Prostate gland (tissue), 2 donors: ENCODE data around the gene DUSP18. TPM values are rescaled to one million over a fixed set of nuclear protein-coding genes. Genes with fewer than 3 reads are reported as not detected.

ENCODE experiments used
- DNase-seq: peaks from one replicate; pipeline ENCODE4 v3.0.0-alpha.2; 2019; ENCODE audit warnings: low spot score
- H3K27ac ChIP-seq, 2 donors: fragments of 200-600 bp; sonication (generic); 2 replicates each; pipeline ENCODE4 v1.5.1; 2017 to 2019
- H3K27me3 ChIP-seq: fragments of 200-600 bp; sonication (generic); replicated peaks from 2 replicates; pipeline ENCODE4 v1.5.1; 2019; ENCODE audit not compliant: insufficient read depth
- H3K36me3 ChIP-seq, 2 donors: fragments of 200-600 bp; sonication (generic); 1 replicate in 1 of 2; 2 replicates in 1 of 2; pipeline versions ENCODE4 v1.5.1 to v1.8.1; 2017 to 2019
- H3K4me1 ChIP-seq: fragments of 200-600 bp; sonication (generic); replicated peaks from 2 replicates; pipeline ENCODE4 v1.5.1; 2019
- H3K4me3 ChIP-seq, 2 donors: fragments of 200-600 bp; sonication (generic); 2 replicates each; pipeline ENCODE4 v1.5.1; 2017 to 2019
- H3K9me3 ChIP-seq: fragments of 200-600 bp; sonication (generic); 2 replicates; pipeline ENCODE4 v1.5.1; 2017
- CTCF ChIP-seq, 4 experiments: fragments of 200-600 bp in 2 of 4; fragments of 450-650 bp in 2 of 4; sonication (generic) in 2 of 4; IDR thresholded peaks; 1 replicate in 3 of 4; 2 replicates in 1 of 4; pipeline ENCODE4 v1.5.1; 2016 to 2019; ENCODE audit warnings: antibody characterized with exemption in 4 of 4, mild to moderate bottlenecking in 2 of 4, moderate library complexity in 2 of 4
- POLR2A ChIP-seq: fragments of 450-650 bp; IDR thresholded peaks from one replicate; pipeline ENCODE4 v1.6.1; 2016; ENCODE audit warnings: antibody characterized with exemption, mild to moderate bottlenecking
- POLR2AphosphoS5 ChIP-seq: sonication (generic); formaldehyde crosslinking; IDR thresholded peaks from one replicate; pipeline ENCODE4 v1.6.1; 2017; ENCODE audit warnings: antibody characterized with exemption
- WGBS: methylation state at CpG from one replicate; pipeline ENCODE4 v1.1.5; 2018; 5-methylcytosine and 5-hydroxymethylcytosine counted together
- intact Hi-C: fragments of 100-400 bp; cut with DNase I; formaldehyde crosslinking; loops from one replicate; pipeline ENCODE4 v1.14.2; 2022
- total RNA-seq, 2 donors: library from RNA; depleted of rRNA; stranded (reverse); fragments of >200 nt; gene quantifications; one replicate each; pipeline ENCODE4 v1.1.0, GENCODE V29; 2016

Gene DUSP18
- total RNA-seq, 2 donors from 2014 or later = 12.5 to 15.6 TPM

- intact Hi-C loops = no loop called here
- no peaks in the 10 kb centered on the region for H3K4me1 ChIP-seq
Observed at GRCh38 chr22:30667107-30667493, 575 bp downstream of the DUSP18 start.

GRCh38 chr22:30665786-30666185 lies 1.9 kb downstream of the DUSP18 start:
- Histone ChIP-seq H3K4me3 (no peak overlapping the region), H3K4me1 (no peaks in the 10 kb centered on the region)

More at GRCh38 chr22:30667107-30667493, 575 bp downstream of the DUSP18 start:
- H3K4me3 ChIP-seq = peak overlapping the region; percentile 59 to 75
- no peaks in the 10 kb centered on the region for H3K27me3 ChIP-seq
- TF ChIP-seq POLR2A (no peak), POLR2AphosphoS5 (no peak), CTCF (IDR thresholded peaks at IDR 0.05) (no peak)
- H3K27ac ChIP-seq = peak overlapping the region in 1 of 2 donors; percentile 20
- under 1% methylated on average over 18 of the region's 18 CpGs for WGBS
- no peaks in the 10 kb centered on the region for H3K9me3 ChIP-seq
- H3K36me3 ChIP-seq = peaks cover 3 to 6% of the 10 kb centered on the region in 2 donors
- DNase-seq = no peak

GRCh38 chr22:30665266-30665665 lies 2.4 kb downstream of the DUSP18 start:
- no peaks in the 10 kb centered on the region for H3K4me1 ChIP-seq
- H3K9me3 ChIP-seq = no peaks in the 10 kb centered on the region
- intact Hi-C loops = no loop called here
- TF ChIP-seq POLR2AphosphoS5 = no peak
- TF ChIP-seq POLR2A = no peak
- no peak for TF ChIP-seq CTCF (IDR thresholded peaks at IDR 0.05)
- no peak overlapping the region for H3K27ac ChIP-seq
- no peak for DNase-seq
- H3K4me3 ChIP-seq = no peak overlapping the region
- no peaks in the 10 kb centered on the region for H3K27me3 ChIP-seq
- 84% methylated on average over 2 of the region's 2 CpGs for WGBS
- H3K36me3 ChIP-seq = peaks cover 3 to 6% of the 10 kb centered on the region in 2 donors

More at GRCh38 chr22:30665786-30666185, 1.9 kb downstream of the DUSP18 start:
- TF ChIP-seq POLR2A = no peak
- no peak for TF ChIP-seq POLR2AphosphoS5
- no peak for TF ChIP-seq CTCF (IDR thresholded peaks at IDR 0.05)
- no peaks in the 10 kb centered on the region for H3K27me3 ChIP-seq
- H3K9me3 ChIP-seq = no peaks in the 10 kb centered on the region
- peaks cover 3 to 6% of the 10 kb centered on the region in 2 donors for H3K36me3 ChIP-seq
- 96% methylated on average over 4 of the region's 4 CpGs for WGBS
- intact Hi-C loops = no loop called here
- no peak overlapping the region for H3K27ac ChIP-seq
- DNase-seq = no peak

- H3K36me3 ChIP-seq = peaks cover 3 to 6% of the 10 kb centered on the region in 2 donors
- 98% methylated on average over 13 of the region's 13 CpGs for WGBS
- intact Hi-C loops = no loop called here
Observed at GRCh38 chr22:30664798-30665197, 2.9 kb downstream of the DUSP18 start.

More at GRCh38 chr22:30664798-30665197, 2.9 kb downstream of the DUSP18 start:
- H3K4me3 ChIP-seq = no peak overlapping the region
- H3K27me3 ChIP-seq = no peaks in the 10 kb centered on the region
- no peak for DNase-seq
- no peak for TF ChIP-seq POLR2A
- no peak for TF ChIP-seq POLR2AphosphoS5
- TF ChIP-seq CTCF (IDR thresholded peaks at IDR 0.05) = no peak
- no peak overlapping the region for H3K27ac ChIP-seq
- H3K4me1 ChIP-seq = no peaks in the 10 kb centered on the region
- H3K9me3 ChIP-seq = no peaks in the 10 kb centered on the region
